Iris pigment epithelial cell (primary cell): Measurements from ENCODE around the gene RFNG.
A peak's percentile ranks its signal among the peaks of the same experiment; 100 is the strongest.

Experiments
- DNase-seq: peaks from one replicate; pipeline ENCODE4 v3.0.0-alpha.2; 2011; ENCODE audit warnings: low read depth

Gene RFNG

GRCh38 chr17:82051776-82052637 lies at the start of gene RFNG, which contains the start of gene GPS1:
TSS of gene RFNG (minus strand) at chr17:82051811. CDS start at chr17:82051766, 45 bp downstream.
TSS of gene GPS1 (plus strand) at chr17:82051898. CDS start at chr17:82051932, 34 bp downstream.
- peak; percentile 63 for DNase-seq

DNA sequence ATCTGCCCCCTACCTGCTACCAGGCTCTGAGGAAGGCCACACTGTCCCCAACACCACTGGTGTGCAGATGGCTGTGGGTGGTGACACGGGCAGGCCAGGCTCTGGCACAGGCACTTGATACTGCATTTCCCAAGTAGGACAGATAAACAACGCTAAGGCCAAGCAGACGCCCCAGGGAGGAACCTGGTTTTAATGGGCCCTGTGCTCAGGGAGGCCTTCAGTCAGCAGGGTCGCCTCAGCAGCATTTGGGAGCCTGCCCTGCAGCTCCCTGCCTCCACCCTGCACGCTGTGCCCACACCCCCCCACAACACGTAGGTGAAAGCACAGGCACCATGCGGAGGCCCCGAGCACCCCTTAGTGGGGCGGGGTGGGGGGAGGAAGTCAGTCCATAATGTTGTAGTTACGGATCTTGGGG lies 49.7 kb upstream of the RFNG start:
- DNase-seq = no peak

DNA sequence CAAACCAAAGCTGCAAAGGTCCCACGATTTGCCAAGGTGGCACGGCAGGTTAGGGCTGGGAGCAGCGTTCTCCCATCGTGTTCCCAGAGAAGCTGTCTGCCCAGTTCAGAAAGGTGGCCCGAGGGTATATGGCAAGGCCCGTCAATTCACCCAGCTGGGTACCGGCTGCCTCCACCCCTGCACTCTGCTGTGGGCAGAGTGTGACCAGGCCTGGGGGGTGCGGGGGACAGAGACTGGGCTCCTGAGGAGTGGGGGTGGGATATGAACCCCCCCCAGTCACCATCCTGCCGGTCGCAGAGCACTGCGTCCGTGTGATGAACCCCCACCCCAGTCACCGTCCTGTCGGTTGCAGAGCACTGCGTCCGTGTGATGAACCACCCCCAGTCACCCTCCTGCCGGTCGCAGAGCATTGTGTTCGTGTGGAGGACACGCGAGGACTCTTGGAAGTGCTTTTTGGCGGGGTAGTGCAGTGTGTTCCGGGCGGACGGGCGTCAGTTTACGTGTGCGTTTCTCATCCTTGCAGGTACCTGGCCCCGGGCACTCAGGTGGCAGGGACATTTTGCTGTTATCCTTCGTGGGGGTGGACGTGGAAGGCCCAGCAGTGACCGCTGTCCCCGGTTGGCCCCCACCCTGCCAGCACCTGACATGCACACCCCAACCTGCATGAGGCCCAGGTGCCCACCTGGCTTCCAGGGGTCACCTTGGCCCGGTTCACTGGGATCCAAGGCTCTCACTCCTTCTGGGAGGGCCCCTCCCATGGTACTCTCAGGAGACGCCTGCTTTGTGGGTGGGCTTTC lies 49.1 kb upstream of the RFNG start:
- DNase-seq = no peak

GRCh38 chr17:82098939-82099763 lies 47.5 kb upstream of the RFNG start:
- DNase-seq = no peak

GRCh38 chr17:82098169-82098938 lies 46.7 kb upstream of the RFNG start, which contains the start of gene FASN:
TSS of gene FASN (minus strand) at chr17:82098236. CDS start at chr17:82096445, 1,791 bp downstream.
- DNase-seq = peak; percentile 96

DNA sequence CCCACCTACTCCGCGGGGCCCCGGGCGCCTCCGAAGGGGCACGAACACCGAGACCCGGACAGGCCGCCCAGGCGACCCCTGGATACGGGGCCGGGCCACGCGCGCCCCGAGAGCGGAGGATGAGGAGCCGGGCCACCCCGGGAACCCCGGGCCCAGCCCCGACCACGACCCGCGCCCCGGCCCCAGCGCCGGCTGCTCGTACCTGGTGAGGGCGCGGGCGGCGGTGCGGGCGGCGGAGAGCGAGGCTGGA lies 46.2 kb upstream of the RFNG start:
- no peak for DNase-seq

DNA sequence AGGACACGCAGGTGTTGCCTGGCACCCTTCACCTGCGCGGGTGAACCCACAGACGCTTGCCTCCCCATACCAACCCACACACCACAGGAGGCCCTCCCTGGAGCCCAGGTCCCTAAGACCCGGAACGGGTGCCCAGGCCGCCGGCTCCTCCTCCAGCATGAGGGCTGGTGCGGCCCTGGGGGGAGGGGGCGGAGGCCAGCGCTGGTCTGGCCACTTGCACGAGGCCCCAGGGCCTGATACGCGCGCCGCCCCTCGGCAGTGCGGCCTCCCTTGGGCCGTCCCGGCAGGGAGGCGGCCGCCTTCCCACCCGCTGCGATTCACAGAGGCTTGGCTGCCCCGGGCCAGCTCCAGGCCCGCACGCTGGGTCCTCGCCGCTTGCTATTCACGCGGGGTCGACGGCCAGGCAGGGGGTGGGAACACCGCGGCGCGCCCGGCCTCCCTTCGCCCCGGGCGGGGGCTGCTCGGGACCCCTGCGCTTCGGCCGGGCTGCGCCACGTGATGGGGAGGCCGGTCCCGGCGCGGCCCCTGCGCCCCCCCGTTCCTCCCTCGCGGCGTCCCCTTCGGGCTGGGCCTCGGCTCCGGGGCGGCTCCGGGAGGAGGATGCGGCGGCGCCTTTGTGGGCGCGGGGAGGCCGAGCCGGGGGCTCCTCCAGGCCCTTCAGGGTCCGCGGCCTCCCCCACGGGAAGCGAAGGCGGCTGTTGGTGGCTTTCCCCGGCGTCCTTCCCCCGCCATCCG lies 45.7 kb upstream of the RFNG start:
- peak; percentile 82 for DNase-seq

DNA sequence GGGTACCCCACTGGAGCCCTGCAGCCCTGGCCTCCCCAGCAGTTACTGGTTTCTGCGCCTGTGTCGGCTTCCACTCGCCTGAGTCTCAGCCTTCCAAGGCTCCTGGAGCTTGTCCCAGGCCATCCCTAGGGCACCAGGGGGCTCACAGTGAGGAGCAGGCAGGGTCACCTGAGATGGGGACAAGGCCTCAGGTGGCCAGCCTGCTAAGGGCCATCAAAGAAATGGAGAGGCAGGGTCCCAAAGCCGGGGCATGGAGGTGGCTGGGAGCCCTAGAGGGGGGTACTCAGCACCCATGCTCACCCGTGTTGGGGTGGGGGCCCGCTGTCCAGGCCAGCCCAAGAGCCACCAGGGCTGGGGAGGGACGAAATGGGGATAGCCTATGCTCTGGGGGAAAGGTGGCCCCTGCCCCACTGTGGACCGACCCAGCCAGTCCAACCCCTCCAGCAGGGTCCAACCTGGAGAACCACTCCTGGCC lies 45.1 kb upstream of the RFNG start:
- no peak for DNase-seq

GRCh38 chr17:82095777-82096708 lies 44.4 kb upstream of the RFNG start:
- no peak for DNase-seq

DNA sequence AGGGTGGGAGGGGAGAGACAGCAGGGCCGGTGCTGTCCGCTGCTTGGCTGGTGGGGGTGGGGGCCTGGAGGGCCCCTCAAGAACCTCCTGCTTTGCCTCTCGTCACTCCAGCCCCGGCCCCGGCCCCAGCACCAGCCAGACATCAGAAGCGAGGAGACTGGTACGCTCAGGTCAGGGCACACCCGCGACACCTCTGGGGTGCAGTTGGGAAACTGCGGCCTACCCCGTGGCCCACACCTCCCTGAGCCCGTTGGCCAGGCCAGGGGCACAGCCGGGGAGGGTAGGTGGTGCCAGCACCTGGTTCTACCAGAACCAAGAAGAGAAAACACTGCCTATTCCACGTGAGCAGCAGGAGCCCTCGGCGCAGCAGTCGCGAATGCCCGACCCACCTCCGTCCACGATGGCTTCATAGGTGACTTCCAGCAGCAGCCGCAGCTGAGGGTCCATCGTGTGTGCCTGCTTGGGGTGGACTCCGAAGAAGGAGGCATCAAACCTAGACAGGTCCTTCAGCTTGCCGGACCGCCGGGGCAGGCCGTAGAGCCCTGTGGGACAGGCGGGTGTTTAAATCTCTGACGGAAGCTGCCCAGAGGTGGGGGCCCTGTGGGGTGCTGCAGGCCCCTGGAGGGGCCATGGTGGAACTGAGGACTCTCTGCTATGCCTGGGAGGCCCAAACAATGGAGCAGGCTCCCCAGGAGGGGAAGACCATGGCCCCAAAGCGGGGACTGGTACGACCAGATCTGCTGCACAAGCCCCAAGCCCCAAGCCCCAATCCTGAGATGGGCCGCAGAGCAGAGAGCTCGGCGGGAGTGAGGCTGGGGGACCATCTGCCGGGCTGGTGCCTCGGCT lies 43.5 kb upstream of the RFNG start:
- no peak for DNase-seq

DNA sequence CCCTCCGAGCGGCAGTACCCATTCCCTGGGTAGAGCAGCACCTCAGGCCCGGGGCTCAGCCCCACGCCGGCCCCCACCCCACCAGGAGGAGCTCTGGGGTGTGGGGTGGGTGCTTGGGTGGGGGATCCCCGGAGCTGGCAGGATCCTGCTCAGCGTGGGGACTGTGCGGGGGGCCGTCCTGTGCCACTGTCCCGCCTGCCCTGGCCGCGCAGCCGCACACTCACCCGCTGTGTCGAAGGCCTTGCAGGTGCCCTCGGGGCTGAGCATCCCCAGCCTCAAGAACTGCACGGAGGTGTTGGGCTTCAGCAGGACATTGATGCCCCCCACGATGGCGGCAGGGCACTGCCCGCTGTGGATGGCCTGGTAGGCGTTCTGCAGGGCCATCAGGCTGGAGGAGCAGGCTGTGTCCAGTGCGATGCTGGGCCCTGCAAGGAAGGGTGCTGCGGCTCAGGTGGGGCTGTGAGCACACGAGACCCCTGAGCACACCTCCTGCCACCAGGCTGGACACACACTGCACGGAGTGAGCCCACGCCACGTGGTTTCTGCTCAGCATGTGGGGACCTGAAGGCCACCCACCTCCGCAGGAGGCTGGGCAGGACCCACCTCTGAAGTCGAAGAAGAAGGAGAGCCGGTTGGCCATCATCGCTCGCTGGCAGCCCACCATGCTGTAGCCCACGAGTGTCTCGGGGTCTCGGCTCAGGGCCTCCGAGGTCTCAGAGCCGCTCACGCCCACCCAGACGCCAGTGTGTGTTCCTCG lies 41.6 kb upstream of the RFNG start:
- no peak for DNase-seq

- DNase-seq = no peak
Observed at GRCh38 chr17:82092628-82092994, 41.0 kb upstream of the RFNG start.

GRCh38 chr17:82092094-82092586 lies 40.5 kb upstream of the RFNG start:
- DNase-seq = no peak

DNA sequence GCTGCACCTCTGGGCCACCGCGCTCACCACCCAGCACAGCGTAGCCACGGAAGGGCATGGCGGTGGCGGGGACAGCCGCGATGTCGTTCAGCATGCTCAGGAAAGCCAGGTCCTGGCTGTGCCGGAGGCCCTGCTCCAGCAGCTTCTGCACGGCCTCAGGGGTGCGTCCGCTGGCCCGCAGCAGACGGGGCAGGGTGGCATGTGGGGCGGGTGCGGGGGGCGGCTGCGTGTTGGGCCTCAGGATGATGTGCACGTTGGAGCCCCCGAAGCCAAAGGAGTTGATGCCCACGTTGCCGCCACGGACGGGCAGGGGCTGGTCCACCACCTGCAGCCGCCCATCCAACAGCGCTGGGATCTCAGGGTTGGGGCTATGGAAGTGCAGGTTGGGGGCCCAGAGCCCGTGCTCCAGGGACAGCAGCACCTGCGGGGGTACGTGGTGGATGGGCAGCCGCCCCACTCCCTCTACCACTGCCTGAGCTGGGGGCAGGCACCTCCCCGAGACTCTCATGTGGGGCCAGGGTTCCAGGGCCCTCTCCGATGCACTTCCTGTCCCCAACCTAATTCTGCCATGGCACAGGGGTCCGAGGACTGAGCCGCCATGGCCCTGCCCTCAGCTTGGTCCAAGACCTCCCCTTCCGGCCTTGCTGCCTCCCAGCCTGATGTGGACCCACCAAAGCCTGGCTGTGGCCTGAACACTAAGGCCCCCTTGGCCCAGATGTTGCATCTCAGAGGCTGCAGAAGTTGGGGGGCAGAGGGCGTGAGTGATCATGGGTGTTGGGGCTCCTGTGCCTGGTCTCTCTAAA lies 39.9 kb upstream of the RFNG start:
- DNase-seq = no peak

DNA sequence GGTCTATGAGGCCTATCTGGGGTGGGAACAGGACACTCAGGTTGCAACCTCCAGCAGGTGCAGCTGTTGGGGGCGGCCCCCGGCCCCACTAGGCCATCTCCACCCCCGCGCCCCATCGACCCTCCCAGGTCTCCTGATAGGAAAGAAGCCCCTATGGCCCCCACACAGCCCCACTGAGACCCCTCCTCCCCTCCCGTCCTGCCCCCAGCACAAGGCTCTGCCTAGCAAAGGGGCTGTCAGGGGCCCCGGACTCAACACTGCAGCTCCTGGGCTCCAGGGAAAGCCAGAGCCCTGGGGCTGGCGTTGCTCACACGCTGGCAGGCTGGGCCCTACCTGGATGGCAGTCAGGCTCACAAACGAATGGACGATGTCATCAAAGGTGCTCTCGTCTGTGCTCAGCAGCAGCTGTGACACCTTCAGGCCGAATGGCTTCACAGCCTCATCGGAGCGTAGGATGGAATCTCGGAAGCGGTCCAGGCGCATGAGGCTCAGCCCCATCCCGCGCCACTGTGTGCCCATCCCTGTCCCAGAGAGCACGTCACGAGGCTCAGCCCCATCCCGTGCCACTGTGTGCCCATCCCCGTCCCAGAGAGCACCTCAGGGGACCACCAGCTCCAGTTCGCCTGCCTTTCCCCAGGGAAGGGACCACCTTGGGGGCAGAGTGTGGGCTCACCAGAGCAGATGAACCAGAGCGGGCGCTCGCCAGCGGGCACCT lies 39.1 kb upstream of the RFNG start:
- DNase-seq = no peak
